Mucosa of descending colon (tissue), 3 donors: ENCODE measurements around the gene C19orf47. TPM values are rescaled to one million over a fixed set of nuclear protein-coding genes. Genes with fewer than 3 reads are reported as not detected.

Experiments
- ATAC-seq: fragments of 200-7000 bp; cut with Tn5 transposase; one replicate; pipeline ENCODE4 v1.9.1; 2020; ENCODE audit warnings: mild to moderate bottlenecking, moderate library complexity
- DNase-seq, 3 donors: peaks; one replicate each; pipeline ENCODE4 v3.0.0-alpha.2; 2020
- H3K36me3 ChIP-seq: fragments of 200-600 bp; one replicate; pipeline ENCODE4 v1.8.0; 2021; ENCODE audit warnings: low read depth, mild to moderate bottlenecking
- H3K4me1 ChIP-seq: fragments of 200-600 bp; one replicate; pipeline ENCODE4 v1.8.0; 2021; ENCODE audit warnings: low read depth, mild to moderate bottlenecking
- H3K4me3 ChIP-seq: fragments of 200-600 bp; one replicate; pipeline ENCODE4 v1.8.0; 2021; ENCODE audit warnings: mild to moderate bottlenecking
- H3K9me3 ChIP-seq: fragments of 200-600 bp; one replicate; pipeline ENCODE4 v1.8.0; 2021; ENCODE audit warnings: mild to moderate bottlenecking
- intact Hi-C, 2 donors: fragments of 100-400 bp; cut with DNase I in 1 of 2; cut with micrococcal nuclease in 1 of 2; formaldehyde crosslinking; loops; one replicate each; pipeline versions ENCODE4 v1.11.0 to v1.11.1; 2022; cut with DNase I, micrococcal nuclease
- total RNA-seq, 3 donors: library from RNA; stranded (reverse); fragmentation: NEBNext Ultra II Directional in 2 of 3; extraction: Animal tissue kit (Norgen Biotek cat#: 25700) in 2 of 3; gene quantifications; one replicate each; pipeline versions ENCODE4 v1.2.1 to v1.2.4, GENCODE V29; 2021 to 2023
- TF ChIP-seq, protein P1 (sequence below): fragments of 200-600 bp; IDR thresholded peaks from one replicate; pipeline ENCODE4 v1.8.0; 2022; ENCODE audit warnings: antibody characterized with exemption, mild to moderate bottlenecking
- donor health status: DM: no; HTN: no; CAD: no; lungs with moderate emphysema.
- donor health status: DM: no; HTN: no; CAD: no.
- donor health status: DM: no; HTN: yes; CAD: no.

Gene C19orf47
- total RNA-seq, 3 donors from 2014 or later: 12.1 to 21.2 (median 12.5) TPM

DNA sequence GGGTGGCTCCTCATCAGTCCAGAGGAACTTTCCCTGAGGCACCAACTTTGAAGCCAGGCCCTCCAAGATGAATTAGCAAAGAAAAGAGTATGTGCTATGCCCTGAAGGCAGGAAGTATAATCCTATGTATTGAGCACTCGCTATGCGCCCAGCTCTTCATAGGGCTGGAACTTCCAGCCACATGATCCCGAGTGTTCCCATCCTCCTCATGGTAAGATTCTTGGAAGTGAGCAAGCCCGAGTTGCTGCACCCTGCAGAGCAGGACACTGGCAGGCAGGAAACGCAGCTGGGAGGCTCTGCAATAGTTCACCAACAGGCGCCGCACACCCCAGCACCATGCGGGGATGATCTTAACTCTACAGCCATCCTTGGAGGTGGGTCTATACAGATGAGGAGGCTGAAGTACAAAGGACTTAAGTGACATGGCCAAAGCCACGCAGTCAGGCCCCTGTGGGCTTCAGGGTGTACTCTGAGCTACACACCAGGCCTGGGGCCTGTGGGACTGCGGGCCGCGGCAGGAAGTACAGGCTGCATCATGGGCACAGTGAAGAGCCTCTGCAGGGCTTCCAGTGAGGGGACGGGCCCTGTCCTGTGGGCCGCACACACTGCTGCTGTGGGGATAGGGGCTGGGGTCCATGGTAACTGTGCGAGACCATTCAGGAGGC is 25.1 kb downstream of the C19orf47 start:
- H3K4me3 ChIP-seq: no peak overlapping the region
- intact Hi-C loops: no loop called here
- H3K4me1 ChIP-seq: no peaks in the 10 kb centered on the region
- no peaks in the 10 kb centered on the region for H3K9me3 ChIP-seq
- TF ChIP-seq, protein P1, sequence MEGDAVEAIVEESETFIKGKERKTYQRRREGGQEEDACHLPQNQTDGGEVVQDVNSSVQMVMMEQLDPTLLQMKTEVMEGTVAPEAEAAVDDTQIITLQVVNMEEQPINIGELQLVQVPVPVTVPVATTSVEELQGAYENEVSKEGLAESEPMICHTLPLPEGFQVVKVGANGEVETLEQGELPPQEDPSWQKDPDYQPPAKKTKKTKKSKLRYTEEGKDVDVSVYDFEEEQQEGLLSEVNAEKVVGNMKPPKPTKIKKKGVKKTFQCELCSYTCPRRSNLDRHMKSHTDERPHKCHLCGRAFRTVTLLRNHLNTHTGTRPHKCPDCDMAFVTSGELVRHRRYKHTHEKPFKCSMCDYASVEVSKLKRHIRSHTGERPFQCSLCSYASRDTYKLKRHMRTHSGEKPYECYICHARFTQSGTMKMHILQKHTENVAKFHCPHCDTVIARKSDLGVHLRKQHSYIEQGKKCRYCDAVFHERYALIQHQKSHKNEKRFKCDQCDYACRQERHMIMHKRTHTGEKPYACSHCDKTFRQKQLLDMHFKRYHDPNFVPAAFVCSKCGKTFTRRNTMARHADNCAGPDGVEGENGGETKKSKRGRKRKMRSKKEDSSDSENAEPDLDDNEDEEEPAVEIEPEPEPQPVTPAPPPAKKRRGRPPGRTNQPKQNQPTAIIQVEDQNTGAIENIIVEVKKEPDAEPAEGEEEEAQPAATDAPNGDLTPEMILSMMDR: no peak
- ATAC-seq: no peak
- DNase-seq: no peak
- no peaks in the 10 kb centered on the region for H3K36me3 ChIP-seq

DNA sequence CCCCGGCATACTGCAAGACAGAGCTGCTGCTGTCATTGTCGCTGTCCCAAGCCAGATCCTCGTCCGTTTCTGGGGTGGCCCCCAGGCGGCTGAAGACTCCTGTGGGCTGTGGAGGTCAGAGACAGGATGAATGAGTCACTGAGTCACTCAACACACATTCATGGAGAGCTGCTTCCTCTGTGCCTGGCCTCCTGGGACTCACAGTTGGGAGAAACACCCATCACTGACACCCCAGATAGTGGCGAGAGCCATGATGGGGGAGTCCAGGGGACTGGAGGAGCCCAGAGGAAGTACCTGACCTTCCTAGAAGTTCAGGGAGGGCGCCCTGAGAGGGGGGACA is 26.0 kb downstream of the C19orf47 start:
- ATAC-seq (no peak), DNase-seq (no peak)
- no peaks in the 10 kb centered on the region for H3K4me1 ChIP-seq
- no peaks in the 10 kb centered on the region for H3K36me3 ChIP-seq
- no peak overlapping the region for H3K4me3 ChIP-seq
- H3K9me3 ChIP-seq: no peaks in the 10 kb centered on the region
- TF ChIP-seq, protein P1: no peak
- intact Hi-C loops: no loop called here

DNA sequence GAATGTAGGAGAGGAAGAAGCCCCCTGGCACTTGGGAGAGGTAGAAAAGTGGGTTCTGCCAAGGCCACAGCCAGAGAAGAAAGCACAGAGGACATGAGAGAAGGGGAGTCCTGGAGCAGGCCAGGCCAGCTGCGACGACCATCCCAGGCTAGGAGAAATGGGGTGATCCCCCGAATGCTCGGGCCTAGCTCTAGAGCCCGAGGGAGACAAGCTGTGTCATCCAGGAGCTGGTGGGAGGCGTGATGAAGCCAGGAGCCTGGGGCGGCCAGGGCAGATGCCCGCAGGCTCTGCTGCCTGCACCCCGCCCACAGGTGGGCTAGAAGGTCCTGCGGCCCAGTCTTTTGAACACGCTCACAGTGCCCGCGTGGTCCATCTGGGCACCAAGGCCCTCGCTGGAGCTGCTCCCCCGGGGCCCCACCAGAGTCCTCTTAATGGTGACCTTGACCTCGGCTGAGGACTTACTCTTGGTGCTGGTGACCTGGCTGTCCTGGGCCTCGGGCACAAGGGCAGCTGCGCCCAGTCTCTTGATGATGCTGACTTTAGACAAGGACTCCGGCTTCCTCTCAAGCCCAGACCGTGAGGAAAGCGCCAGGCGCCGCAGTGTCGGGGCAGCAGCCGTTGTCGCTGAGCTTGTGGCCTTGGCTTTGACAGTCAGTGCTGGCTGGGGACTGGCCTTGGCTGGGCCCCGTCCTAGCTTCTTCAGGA is 26.5 kb downstream of the C19orf47 start:
- H3K9me3 ChIP-seq: no peaks in the 10 kb centered on the region
- intact Hi-C loops: no loop called here
- DNase-seq (no peak), ATAC-seq (no peak)
- H3K4me1 ChIP-seq: no peaks in the 10 kb centered on the region
- H3K4me3 ChIP-seq: no peak overlapping the region
- H3K36me3 ChIP-seq: no peaks in the 10 kb centered on the region
- TF ChIP-seq, protein P1: no peak

DNA sequence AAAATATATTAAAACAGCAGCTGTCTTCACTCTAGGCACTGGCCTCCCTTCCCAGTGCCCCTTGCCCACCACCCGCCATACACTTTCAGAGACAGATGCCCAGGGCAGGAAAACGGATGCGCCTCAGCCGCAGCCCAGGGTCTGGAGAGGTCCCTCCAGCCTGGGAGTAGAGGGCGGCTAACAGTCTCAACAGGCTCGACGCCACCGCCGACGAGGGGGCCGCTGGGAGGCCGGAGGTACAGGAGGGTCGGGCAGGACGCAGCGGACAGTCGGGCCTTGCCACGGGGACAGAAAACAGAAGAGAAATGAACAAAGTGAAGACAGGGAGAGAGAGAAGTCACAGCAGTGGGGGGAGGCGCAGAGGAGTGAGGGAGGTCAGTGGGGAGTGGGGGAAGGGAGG is 27.1 kb downstream of the C19orf47 start:
- no peak for ATAC-seq
- no peak overlapping the region for H3K4me3 ChIP-seq
- no peaks in the 10 kb centered on the region for H3K4me1 ChIP-seq
- no peaks in the 10 kb centered on the region for H3K9me3 ChIP-seq
- intact Hi-C loops: no loop called here
- H3K36me3 ChIP-seq: no peaks in the 10 kb centered on the region
- TF ChIP-seq, protein P1: no peak
- no peak for DNase-seq

DNA sequence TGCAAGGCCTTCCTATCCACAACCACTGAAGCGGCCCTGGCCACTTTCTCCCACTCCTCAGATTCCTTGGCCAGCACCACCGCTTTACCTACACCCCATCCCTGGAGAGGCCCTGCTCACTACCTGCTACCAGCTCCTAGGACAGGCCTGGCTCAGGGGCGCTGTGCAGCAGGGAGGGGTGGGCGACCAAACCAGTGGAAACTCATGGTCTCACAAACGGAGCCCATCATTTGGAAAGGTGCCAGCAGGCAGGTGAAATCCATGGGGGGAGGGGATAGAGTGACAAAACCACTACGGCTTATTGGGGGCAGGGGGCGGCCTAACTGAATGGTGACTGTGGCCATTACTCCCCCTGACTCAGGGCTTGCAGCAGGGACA is 27.6 kb downstream of the C19orf47 start:
- Histone ChIP-seq H3K36me3 (no peaks in the 10 kb centered on the region), H3K4me3 (no peak overlapping the region), H3K9me3 (no peaks in the 10 kb centered on the region), H3K4me1 (no peaks in the 10 kb centered on the region)
- ATAC-seq (no peak), DNase-seq (no peak)
- TF ChIP-seq, protein P1: no peak
- intact Hi-C loops: no loop called here
